HEK293 (cell line): ENCODE results near the gene NYNRIN.

Experiments
- CTCF ChIA-PET: fragments of 350-600 bp; formaldehyde crosslinking; extraction: SDS; loops from one replicate; lab custom pipeline; 2021; ENCODE audit warnings: antibody characterized with exemption; lab: Yijun Ruan, JAX
- POLR2A ChIA-PET: fragments of 300-600 bp; formaldehyde crosslinking; extraction: SDS; loops from one replicate; lab custom pipeline; 2020; ENCODE audit warnings: antibody characterized with exemption, inconsistent platforms; lab: Yijun Ruan, JAX
- H3K27ac ChIP-seq: fragments of 200-500 bp; sonication (Bioruptor generic); 2 replicates; pipeline ENCODE4 v1.5.1; 2014; ENCODE audit warnings: low read depth, low read length, control low read depth, inconsistent platforms; ENCODE audit errors: extremely low read depth
- H3K36me3 ChIP-seq, 2 experiments: fragments of 200-500 bp in 1 of 2; sonication (Bioruptor generic) in 1 of 2; 1 replicate in 1 of 2; 2 replicates in 1 of 2; pipeline ENCODE4 v1.5.1; 2014 to 2017; ENCODE audit warnings: inconsistent platforms in 2 of 2, low read length in 2 of 2; ENCODE audit not compliant: control insufficient read depth in 2 of 2, insufficient read depth in 1 of 2
- H3K4me1 ChIP-seq: fragments of 200-500 bp; sonication (Bioruptor generic); 2 replicates; pipeline ENCODE4 v1.5.1; 2014; ENCODE audit warnings: mild to moderate bottlenecking, low read length, inconsistent platforms; ENCODE audit not compliant: control insufficient read depth, insufficient read depth
- H3K4me3 ChIP-seq: 2 replicates; pipeline ENCODE4 v1.5.1; 2011; ENCODE audit warnings: low read depth, mild to moderate bottlenecking, control low read depth, low read length, moderate library complexity
- H3K9me3 ChIP-seq: fragments of 200-500 bp; sonication (Bioruptor generic); 2 replicates; pipeline ENCODE4 v1.5.1; 2014; ENCODE audit warnings: low read depth, low read length, inconsistent platforms; ENCODE audit not compliant: control insufficient read depth, insufficient read depth
- FEZF1 ChIP-seq: fragments of 450-650 bp; formaldehyde crosslinking; IDR thresholded peaks from 2 replicates; pipeline ENCODE4 v1.5.1; 2016; ENCODE audit warnings: missing biosample characterization, missing genetic modification characterization
- KLF10 ChIP-seq: fragments of 450-650 bp; IDR thresholded peaks from 2 replicates; pipeline ENCODE4 v1.5.1; 2018; ENCODE audit warnings: missing biosample characterization, mild to moderate bottlenecking, missing genetic modification characterization
- KLF16 ChIP-seq: fragments of 450-650 bp; formaldehyde crosslinking; IDR thresholded peaks from 2 replicates; pipeline ENCODE4 v1.5.1; 2017; ENCODE audit warnings: missing biosample characterization, missing genetic modification characterization
- PRDM4 ChIP-seq: fragments of 450-650 bp; formaldehyde crosslinking; IDR thresholded peaks from 2 replicates; pipeline ENCODE4 v1.5.1; 2017; ENCODE audit warnings: missing biosample characterization, missing genetic modification characterization
- SP3 ChIP-seq: fragments of 450-650 bp; formaldehyde crosslinking; IDR thresholded peaks from 2 replicates; pipeline ENCODE4 v1.5.1; 2016; ENCODE audit warnings: missing biosample characterization, missing genetic modification characterization
- ZBTB10 ChIP-seq: fragments of 450-650 bp; formaldehyde crosslinking; IDR thresholded peaks from 2 replicates; pipeline ENCODE4 v1.5.1; 2016; ENCODE audit warnings: missing biosample characterization, missing genetic modification characterization
- ZFP3 ChIP-seq: fragments of 450-650 bp; formaldehyde crosslinking; IDR thresholded peaks from 2 replicates; pipeline ENCODE4 v1.5.1; 2016; ENCODE audit warnings: low read depth, missing biosample characterization, missing genetic modification characterization
- ZNF114 ChIP-seq: fragments of 450-650 bp; formaldehyde crosslinking; IDR thresholded peaks from 2 replicates; pipeline ENCODE4 v1.5.0; 2017; ENCODE audit warnings: missing biosample characterization, missing genetic modification characterization
- ZNF157 ChIP-seq: fragments of 450-650 bp; formaldehyde crosslinking; IDR thresholded peaks from 2 replicates; pipeline ENCODE4 v1.5.1; 2016; ENCODE audit warnings: missing biosample characterization, missing genetic modification characterization
- ZNF16 ChIP-seq: fragments of 450-650 bp; formaldehyde crosslinking; IDR thresholded peaks from 2 replicates; pipeline ENCODE4 v1.5.1; 2016; ENCODE audit warnings: low read depth, missing biosample characterization, missing genetic modification characterization
- ZNF37A ChIP-seq: fragments of 450-650 bp; IDR thresholded peaks from 2 replicates; pipeline ENCODE4 v1.5.1; 2018; ENCODE audit warnings: missing biosample characterization, missing genetic modification characterization
- ZNF423 ChIP-seq: fragments of 450-650 bp; formaldehyde crosslinking; IDR thresholded peaks from 2 replicates; pipeline ENCODE4 v1.5.1; 2016; ENCODE audit warnings: missing biosample characterization, missing genetic modification characterization
- ZNF843 ChIP-seq: fragments of 450-650 bp; formaldehyde crosslinking; IDR thresholded peaks from 2 replicates; pipeline ENCODE4 v1.5.1; 2016; ENCODE audit warnings: missing biosample characterization, missing genetic modification characterization
- TF ChIP-seq, protein P1 (sequence below): fragments of 450-650 bp; formaldehyde crosslinking; IDR thresholded peaks from 2 replicates; pipeline ENCODE4 v1.5.1; 2016; ENCODE audit warnings: missing biosample characterization, missing genetic modification characterization
- TF ChIP-seq, protein P2 (sequence below): fragments of 450-650 bp; IDR thresholded peaks from 2 replicates; pipeline ENCODE4 v1.5.1; 2018; ENCODE audit warnings: missing biosample characterization, missing genetic modification characterization

Gene NYNRIN

GRCh38 chr14:24461336-24461735, 62.5 kb downstream of the NYNRIN start:
- H3K9me3 ChIP-seq: no peaks in the 10 kb centered on the region
- no peak overlapping the region for H3K27ac ChIP-seq
- POLR2A ChIA-PET: no interaction called here
- TF ChIP-seq FEZF1 (tag by site-specific recombination) (no peak), ZBTB10 (tag by site-specific recombination) (no peak), SP3 (no peak), ZNF843 (tag by site-specific recombination) (no peak), ZNF423 (tag by site-specific recombination) (no peak), KLF10 (no peak), ZFP3 (tag by site-specific recombination) (no peak), ZNF37A (tag by site-specific recombination) (no peak), KLF16 (tag by site-specific recombination) (no peak), ZNF16 (tag by site-specific recombination) (no peak), ZNF114 (no peak)
- TF ChIP-seq, protein P1, sequence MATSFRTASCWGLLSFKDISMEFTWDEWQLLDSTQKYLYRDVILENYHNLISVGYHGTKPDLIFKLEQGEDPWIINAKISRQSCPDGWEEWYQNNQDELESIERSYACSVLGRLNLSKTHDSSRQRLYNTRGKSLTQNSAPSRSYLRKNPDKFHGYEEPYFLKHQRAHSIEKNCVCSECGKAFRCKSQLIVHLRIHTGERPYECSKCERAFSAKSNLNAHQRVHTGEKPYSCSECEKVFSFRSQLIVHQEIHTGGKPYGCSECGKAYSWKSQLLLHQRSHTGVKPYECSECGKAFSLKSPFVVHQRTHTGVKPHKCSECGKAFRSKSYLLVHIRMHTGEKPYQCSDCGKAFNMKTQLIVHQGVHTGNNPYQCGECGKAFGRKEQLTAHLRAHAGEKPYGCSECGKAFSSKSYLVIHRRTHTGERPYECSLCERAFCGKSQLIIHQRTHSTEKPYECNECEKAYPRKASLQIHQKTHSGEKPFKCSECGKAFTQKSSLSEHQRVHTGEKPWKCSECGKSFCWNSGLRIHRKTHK (tag by site-specific recombination): no peak
- CTCF ChIA-PET: interaction anchor here (1.3 kb wide), 1 partner anchor 153 kb away, joined by 4 read pairs; no protein-coding TSS in a partner anchor
- no peak overlapping the region for H3K4me3 ChIP-seq
- peaks cover 0 to 3% of the 10 kb centered on the region in 2 experiments; a peak in 1 of 3 replicates for H3K36me3 ChIP-seq
- H3K4me1 ChIP-seq: 0 out of 2 replicates have a peak, but pooled peaks cover 2% of the 10 kb centered on the region

DNA sequence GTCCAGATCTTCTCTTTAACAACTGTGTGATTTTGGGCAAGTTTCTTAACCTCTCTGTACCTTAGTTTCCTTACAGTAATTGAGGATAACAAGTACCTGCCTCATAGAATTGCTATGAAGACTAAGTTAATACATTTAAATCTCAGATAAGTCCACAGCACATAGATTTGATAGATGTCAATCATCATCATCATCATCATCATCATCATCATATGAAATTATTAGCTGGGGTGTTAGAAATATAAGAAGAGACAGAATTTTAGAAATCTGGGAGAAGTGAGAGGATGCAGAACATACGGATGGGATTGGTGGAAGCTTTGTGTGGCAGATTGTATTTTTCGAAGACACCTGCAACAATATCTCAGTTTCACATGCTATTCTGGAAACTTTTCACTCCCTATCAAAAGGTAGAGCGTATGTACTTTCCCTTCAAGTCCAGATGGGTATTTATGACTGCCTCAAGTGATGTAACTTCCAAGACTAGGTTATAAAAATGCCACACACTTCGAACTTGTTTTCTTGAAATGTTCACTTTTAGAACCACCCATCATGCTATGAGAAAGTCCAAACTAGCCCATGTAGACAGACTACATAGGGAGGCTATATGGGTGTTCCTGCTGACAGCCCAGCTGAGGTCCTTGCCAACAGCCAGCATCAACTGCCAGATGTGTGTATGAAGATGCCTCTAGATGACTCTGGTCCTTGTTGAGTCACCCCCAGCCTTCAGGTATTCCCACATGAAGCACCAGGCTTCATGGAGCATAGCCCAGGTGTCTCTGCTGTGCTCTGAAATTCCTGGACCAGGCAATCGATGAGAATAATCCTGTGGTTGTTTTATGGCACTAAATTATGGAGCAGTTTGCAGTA, 64.4 kb downstream of the NYNRIN start:
- Histone ChIP-seq H3K9me3 (no peaks in the 10 kb centered on the region), H3K27ac (no peak overlapping the region), H3K36me3 (no peaks in the 10 kb centered on the region), H3K4me1 (0 out of 2 replicates have a peak, but pooled peaks cover 2% of the 10 kb centered on the region), H3K4me3 (no peak overlapping the region)
- ChIA-PET POLR2A (no interaction called here), CTCF (interaction anchor here (0.6 kb wide), 1 partner anchor 145 kb away, joined by 3 read pairs; no protein-coding TSS in a partner anchor)
- no peak for TF ChIP-seq ZNF157 (tag by site-specific recombination)
- TF ChIP-seq, protein P2, sequence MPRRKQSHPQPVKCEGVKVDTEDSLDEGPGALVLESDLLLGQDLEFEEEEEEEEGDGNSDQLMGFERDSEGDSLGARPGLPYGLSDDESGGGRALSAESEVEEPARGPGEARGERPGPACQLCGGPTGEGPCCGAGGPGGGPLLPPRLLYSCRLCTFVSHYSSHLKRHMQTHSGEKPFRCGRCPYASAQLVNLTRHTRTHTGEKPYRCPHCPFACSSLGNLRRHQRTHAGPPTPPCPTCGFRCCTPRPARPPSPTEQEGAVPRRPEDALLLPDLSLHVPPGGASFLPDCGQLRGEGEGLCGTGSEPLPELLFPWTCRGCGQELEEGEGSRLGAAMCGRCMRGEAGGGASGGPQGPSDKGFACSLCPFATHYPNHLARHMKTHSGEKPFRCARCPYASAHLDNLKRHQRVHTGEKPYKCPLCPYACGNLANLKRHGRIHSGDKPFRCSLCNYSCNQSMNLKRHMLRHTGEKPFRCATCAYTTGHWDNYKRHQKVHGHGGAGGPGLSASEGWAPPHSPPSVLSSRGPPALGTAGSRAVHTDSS (tag by site-specific recombination): peak; percentile 79
- no peak for TF ChIP-seq PRDM4 (tag by site-specific recombination)
